K562 (cell line): ENCODE measurements around the gene MN1. TPM values are rescaled to one million over a fixed set of nuclear protein-coding genes. Genes with fewer than 3 reads are reported as not detected.
A peak's percentile ranks its signal among the peaks of the same experiment; 100 is the strongest.

ENCODE experiments used
- ATAC-seq: fragments of 200-7000 bp; cut with Tn5 transposase; 3 replicates; pipeline ENCODE4 v1.9.1; 2020; ENCODE audit warnings: moderate library complexity
- BruUV-seq: library from RNA; stranded (reverse); fragments of 400-500 nt; replicated peaks from 2 replicates; lab custom pipeline; 2021; lab: Mats Ljungman, UMichigan
- CTCF ChIA-PET: fragments of 300-600 bp; formaldehyde crosslinking; extraction: SDS; loops from one replicate; lab custom pipeline; 2021; ENCODE audit warnings: low intra/inter-chr PET ratio; lab: Yijun Ruan, JAX
- POLR2A ChIA-PET: fragments of 300-600, 350-650 bp; sonication (Branson Sonifier 250); formaldehyde crosslinking; extraction: SDS; loops from one replicate; lab custom pipeline; 2021; ENCODE audit warnings: antibody characterized with exemption, inconsistent platforms; lab: Yijun Ruan, JAX
- DNase-seq, 4 experiments: peaks; one replicate each; pipeline versions ENCODE4 v3.0.0 to v3.0.0-alpha.2; 2011 to 2018; ENCODE audit warnings: low spot score in 3 of 4, mixed read lengths in 3 of 4; ENCODE audit errors: extremely low read depth in 1 of 4
- FAIRE-seq: peaks from 2 replicates; lab custom pipeline; 2011; peaks lifted over from hg19 to GRCh38; lab: Jason Lieb, UNC
- H2AFZ ChIP-seq: 2 replicates; pipeline ENCODE4 v1.6.0; 2011; ENCODE audit warnings: low read depth, low read length, control low read depth, inconsistent platforms
- H3K27ac ChIP-seq: fragments of 200-600 bp; 3 replicates; pipeline ENCODE4 v1.8.0; 2011; ENCODE audit warnings: low read depth, mild to moderate bottlenecking, control low read depth, inconsistent platforms, low read length, moderate library complexity, mixed read lengths; ENCODE audit errors: extremely low read depth
- H3K27me3 ChIP-seq, 2 experiments: fragments of 300-600 bp in 1 of 2; 2 replicates in 1 of 2; 3 replicates in 1 of 2; pipeline versions ENCODE4 v1.6.0 to v1.8.0; 2011; ENCODE audit warnings: inconsistent platforms in 2 of 2, low read length in 2 of 2, mild to moderate bottlenecking in 1 of 2, mixed read lengths in 1 of 2, moderate library complexity in 1 of 2; ENCODE audit not compliant: control insufficient read depth in 2 of 2, insufficient read depth in 2 of 2
- H3K36me3 ChIP-seq: fragments of 300-600 bp; 3 replicates; pipeline ENCODE4 v1.8.0; 2011; ENCODE audit warnings: mild to moderate bottlenecking, low read length, inconsistent platforms; ENCODE audit not compliant: control insufficient read depth, insufficient read depth
- H3K4me1 ChIP-seq, 2 experiments: fragments of 200-600 bp in 1 of 2; replicated peaks in 1 of 2; 2 replicates in 1 of 2; 3 replicates in 1 of 2; pipeline versions ENCODE4 v1.5.1 to v1.8.0; 2011; ENCODE audit warnings: inconsistent platforms in 2 of 2, low read length in 2 of 2, mild to moderate bottlenecking in 1 of 2, mixed read lengths in 1 of 2, moderate library complexity in 1 of 2; ENCODE audit not compliant: control insufficient read depth in 2 of 2, insufficient read depth in 2 of 2
- H3K4me2 ChIP-seq: 2 replicates; pipeline ENCODE4 v1.6.1; 2011; ENCODE audit warnings: low read length, control low read depth, inconsistent platforms, mixed read lengths; ENCODE audit not compliant: insufficient read depth
- H3K4me3 ChIP-seq: fragments of 200-600 bp; sonication (generic), shearing (Covaris generic); 2 replicates; pipeline ENCODE4 v1.5.1; 2016; ENCODE audit warnings: control low read depth, inconsistent platforms
- H3K79me2 ChIP-seq: fragments of 200-600 bp; 3 replicates; pipeline ENCODE4 v1.8.0; 2011; ENCODE audit warnings: low read length, inconsistent platforms; ENCODE audit not compliant: control insufficient read depth, insufficient read depth
- H3K9ac ChIP-seq, 2 experiments: 2 replicates each; pipeline versions ENCODE4 v1.6.0 to v1.6.1; 2011; ENCODE audit warnings: low read depth in 2 of 2, low read length in 2 of 2, control low read depth in 1 of 2, inconsistent platforms in 1 of 2, mild to moderate bottlenecking in 1 of 2, mixed read lengths in 1 of 2; ENCODE audit not compliant: insufficient read depth in 1 of 2
- H3K9me1 ChIP-seq: one replicate; pipeline ENCODE4 v1.6.0; 2011; ENCODE audit warnings: inconsistent platforms, mild to moderate bottlenecking, low read length, moderate library complexity; ENCODE audit not compliant: control insufficient read depth, insufficient read depth
- H3K9me3 ChIP-seq: replicated peaks from 2 replicates; pipeline ENCODE4 v1.5.1; 2011; ENCODE audit warnings: low read depth, low read length, inconsistent platforms; ENCODE audit not compliant: control insufficient read depth, insufficient read depth
- H4K20me1 ChIP-seq: replicated peaks from 2 replicates; pipeline ENCODE4 v1.6.1; 2011; ENCODE audit warnings: low read length, inconsistent platforms, mixed read lengths; ENCODE audit not compliant: control insufficient read depth, insufficient read depth
- DDX20 ChIP-seq: fragments of 450-650 bp; IDR thresholded peaks from 2 replicates; pipeline ENCODE4 v1.6.1; 2016; ENCODE audit warnings: missing genetic modification characterization, low read depth, mild to moderate bottlenecking, missing compliant biosample characterization, moderate library complexity
- HMGXB4 ChIP-seq: sonication (generic); formaldehyde crosslinking; IDR thresholded peaks from 2 replicates; pipeline ENCODE4 v1.8.1; 2023; ENCODE audit warnings: mild to moderate bottlenecking, missing genetic modification reagents
- RBM25 ChIP-seq: fragments of 200-400 bp; formaldehyde crosslinking; IDR thresholded peaks from 2 replicates; pipeline ENCODE4 v1.6.1; 2018; ENCODE audit warnings: low read length, low read depth, moderate library complexity; ENCODE audit not compliant: severe bottlenecking
- TBL1XR1 ChIP-seq, 2 experiments: IDR thresholded peaks; 2 replicates each; pipeline ENCODE4 v1.6.1; 2012; ENCODE audit warnings: improper control_type of control experiment in 2 of 2, low read length in 2 of 2, mild to moderate bottlenecking in 1 of 2
- YY1 ChIP-seq, 3 experiments: IDR thresholded peaks; 2 replicates each; pipeline ENCODE4 v1.6.1; 2011; ENCODE audit warnings: low read length in 2 of 3, mild to moderate bottlenecking in 2 of 3, moderate library complexity in 2 of 3, borderline replicate concordance in 1 of 3, control low read depth in 1 of 3, low read depth in 1 of 3; ENCODE audit not compliant: insufficient read depth in 3 of 3, insufficient replicate concordance in 2 of 3, control insufficient read depth in 1 of 3, insufficient read length in 1 of 3; ENCODE audit errors: extremely low read depth in 1 of 3
- ZKSCAN1 ChIP-seq: fragments of 150-350 bp; IDR thresholded peaks from 2 replicates; pipeline ENCODE4 v1.6.1; 2016; ENCODE audit warnings: low read depth, low read length
- ZZZ3 ChIP-seq: fragments of 450-650 bp; IDR thresholded peaks from 2 replicates; pipeline ENCODE4 v1.6.1; 2016; ENCODE audit warnings: antibody characterized with exemption, mild to moderate bottlenecking, moderate library complexity
- WGBS: fragments of 100-300 bp; shearing (Covaris generic); methylation state at CpG from one replicate; pipeline ENCODE4 v1.1.6; 2016; ENCODE audit warnings: low coverage, mixed read lengths; ENCODE audit not compliant: insufficient coverage; ENCODE audit errors: missing lambda C conversion rate; 5-methylcytosine and 5-hydroxymethylcytosine counted together
- in situ Hi-C: fragments of 300-500 bp; cut with MboI; formaldehyde crosslinking; loops from 4 replicates; pipeline ENCODE4 v1.15.0; 2018; ENCODE audit warnings: inconsistent platforms, mixed read lengths
- intact Hi-C: fragments of 100-400 bp; cut with micrococcal nuclease; formaldehyde crosslinking; loops from 2 replicates; pipeline ENCODE4 v1.14.2; 2022
- polyA plus RNA-seq, 8 experiments: library from polyadenylated mRNA; depleted of rRNA in 4 of 8; stranded (reverse) in 5 of 8; unstranded in 3 of 8; fragments of >200 nt; fragmentation: Nextera tagmentation in 2 of 8; fragmentation: Illumina TruSeq in 1 of 8; extraction: Ambion mirVana in 2 of 8; extraction: Trizol in 1 of 8; gene quantifications; 2 replicates each; pipeline versions ENCODE4 v1.2.1 to v1.2.3, GENCODE V29; 2011 to 2014; ENCODE audit warnings: inconsistent platforms in 1 of 8, missing spikeins in 1 of 8
- total RNA-seq, 7 experiments: library from RNA; depleted of rRNA in 6 of 7; stranded (reverse); fragments of >200 nt in 6 of 7; fragmentation: Illumina TruSeq in 2 of 7; extraction: Trizol in 2 of 7; gene quantifications; 2 replicates each; pipeline versions ENCODE4 v1.2.1 to v1.2.3, GENCODE V29; 2011 to 2021; ENCODE audit warnings: low replicate concordance in 1 of 7
- TF ChIP-seq, protein P1 (sequence below): fragments of 450-650 bp; IDR thresholded peaks from 2 replicates; pipeline ENCODE4 v1.6.1; 2016; ENCODE audit warnings: low read depth, mild to moderate bottlenecking, moderate library complexity

MN1 gene
- total and polyA plus RNA-seq, 9 of the 15 experiments (the other 6 are each of a cell fraction or from before 2014, with no cell fraction given) = under 0.01 to 0.05 (median 0.03) TPM; not detected in 5

DNA sequence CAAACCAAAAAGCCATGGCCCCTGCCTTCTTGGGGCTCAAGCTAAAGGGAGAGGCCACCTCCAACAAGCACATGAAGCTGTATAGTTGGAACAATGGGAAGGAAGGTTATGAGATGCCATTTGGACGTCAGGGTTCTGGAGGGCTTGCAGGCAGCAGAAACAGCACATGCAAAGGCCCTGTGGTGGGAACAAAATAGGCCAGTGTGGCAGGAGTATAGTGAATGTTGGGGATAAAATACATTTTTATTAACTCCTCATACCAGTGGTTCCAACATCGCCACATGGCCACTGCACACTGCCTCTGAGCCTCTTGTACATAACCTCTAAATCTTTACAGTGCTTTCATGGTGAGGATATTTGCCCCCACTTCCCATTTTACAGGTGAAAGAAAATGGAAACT is 32.2 kb upstream of the MN1 start:
- DNase-seq (no peak), ATAC-seq (no peak), FAIRE-seq (no peak)
- POLR2A ChIA-PET = no interaction called here
- CTCF ChIA-PET = no interaction called here
- TF ChIP-seq HMGXB4 (CRISPR knock-in tag) = no peak
- TF ChIP-seq RBM25 = peak; percentile 71
- no TSS peak for BruUV-seq
- no peak overlapping the region for H3K27ac ChIP-seq
- H2AFZ ChIP-seq = no peak overlapping the region
- H3K79me2 ChIP-seq = no peaks in the 10 kb centered on the region
- H3K9me1 ChIP-seq = no peaks in the 10 kb centered on the region
- no peaks in the 10 kb centered on the region for H3K36me3 ChIP-seq
- no peak overlapping the region for H3K9ac ChIP-seq
- intact Hi-C loops (no loop called here), in situ Hi-C loops (no loop called here)
- WGBS = 41% methylated on average over 2 of the region's 2 CpGs
- peaks cover 5 to 12% of the 10 kb centered on the region in 2 experiments; a peak in 3 of 5 replicates for H3K4me1 ChIP-seq
- H3K4me3 ChIP-seq = no peak overlapping the region
- no peaks in the 10 kb centered on the region for H3K9me3 ChIP-seq
- H4K20me1 ChIP-seq = no peaks in the 10 kb centered on the region
- no peaks in the 10 kb centered on the region; a peak in 1 of 5 replicates for H3K27me3 ChIP-seq
- no peak overlapping the region for H3K4me2 ChIP-seq

GRCh38 chr22:27832606-27833005 is 31.1 kb upstream of the MN1 start:
- Histone ChIP-seq H4K20me1 (no peaks in the 10 kb centered on the region), H3K27ac (no peak overlapping the region), H3K27me3 (no peaks in the 10 kb centered on the region; a peak in 1 of 5 replicates), H3K9ac (no peak overlapping the region), H3K36me3 (no peaks in the 10 kb centered on the region), H2AFZ (no peak overlapping the region), H3K79me2 (no peaks in the 10 kb centered on the region), H3K4me3 (no peak overlapping the region), H3K9me1 (no peaks in the 10 kb centered on the region), H3K9me3 (no peaks in the 10 kb centered on the region), H3K4me2 (no peak overlapping the region), H3K4me1 (peaks cover 5 to 12% of the 10 kb centered on the region in 2 experiments; a peak in 3 of 5 replicates)
- intact Hi-C loops (no loop called here), in situ Hi-C loops (no loop called here)
- ATAC-seq = no peak
- no TSS peak for BruUV-seq
- TF ChIP-seq YY1 (IDR thresholded peaks at IDR 0.05; ENCODE audit: borderline replicate concordance in 1 of 3, control insufficient read depth in 1 of 3, extremely low read depth in 1 of 3, insufficient read depth in 3 of 3, insufficient read length in 1 of 3, insufficient replicate concordance in 2 of 3, low read depth in 1 of 3, low read length in 2 of 3) = no peak
- no peak for TF ChIP-seq ZKSCAN1
- TF ChIP-seq, protein P1, sequence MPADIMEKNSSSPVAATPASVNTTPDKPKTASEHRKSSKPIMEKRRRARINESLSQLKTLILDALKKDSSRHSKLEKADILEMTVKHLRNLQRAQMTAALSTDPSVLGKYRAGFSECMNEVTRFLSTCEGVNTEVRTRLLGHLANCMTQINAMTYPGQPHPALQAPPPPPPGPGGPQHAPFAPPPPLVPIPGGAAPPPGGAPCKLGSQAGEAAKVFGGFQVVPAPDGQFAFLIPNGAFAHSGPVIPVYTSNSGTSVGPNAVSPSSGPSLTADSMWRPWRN = no peak
- TF ChIP-seq DDX20 (tag) = no peak
- TF ChIP-seq TBL1XR1 (IDR thresholded peaks at IDR 0.05; ENCODE audit: low read length in 2 of 2) = no peak
- no peak for TF ChIP-seq ZZZ3
- WGBS = 48% methylated on average over 5 of the region's 7 CpGs
- ChIA-PET POLR2A (interaction anchor here (0.6 kb wide), 1 partner anchor 10 kb away, joined by 5 read pairs; no protein-coding TSS in a partner anchor), CTCF (no interaction called here)
- no peak for DNase-seq
- FAIRE-seq = no peak
